ENCODE measurements around the gene SPATA31C2. TPM values are rescaled to one million over a fixed set of nuclear protein-coding genes. Genes with fewer than 3 reads are reported as not detected.

SPATA31C2 gene
- total and polyA plus RNA-seq, 2 donors (not counting 1 experiment from before 2014, with no cell fraction given): not detected

DNA sequence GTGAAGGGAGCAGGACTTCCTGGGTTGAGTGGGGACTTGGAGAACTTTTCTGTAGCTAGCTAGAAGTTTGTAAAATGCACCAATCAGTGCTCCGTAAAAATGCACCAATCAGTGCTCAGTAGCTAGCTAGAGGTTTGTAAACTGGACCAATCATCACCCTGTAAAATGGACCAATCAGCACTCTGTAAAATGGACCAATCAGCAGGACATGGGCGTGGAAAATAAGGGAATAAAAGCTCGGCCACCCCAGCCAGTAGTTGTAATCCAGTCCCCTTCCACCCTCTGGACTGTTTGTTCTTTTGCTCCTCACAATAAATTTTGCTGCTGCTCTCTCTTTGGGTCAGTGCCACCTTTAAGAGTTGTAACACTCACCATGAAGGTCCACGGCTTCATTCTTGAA lies 29.5 kb downstream of the SPATA31C2 start:
- no peak for TF ChIP-seq EZH2 (IDR thresholded peaks at IDR 0.05; ENCODE audit: low read length, missing control alignments)
- TF ChIP-seq, protein P1, sequence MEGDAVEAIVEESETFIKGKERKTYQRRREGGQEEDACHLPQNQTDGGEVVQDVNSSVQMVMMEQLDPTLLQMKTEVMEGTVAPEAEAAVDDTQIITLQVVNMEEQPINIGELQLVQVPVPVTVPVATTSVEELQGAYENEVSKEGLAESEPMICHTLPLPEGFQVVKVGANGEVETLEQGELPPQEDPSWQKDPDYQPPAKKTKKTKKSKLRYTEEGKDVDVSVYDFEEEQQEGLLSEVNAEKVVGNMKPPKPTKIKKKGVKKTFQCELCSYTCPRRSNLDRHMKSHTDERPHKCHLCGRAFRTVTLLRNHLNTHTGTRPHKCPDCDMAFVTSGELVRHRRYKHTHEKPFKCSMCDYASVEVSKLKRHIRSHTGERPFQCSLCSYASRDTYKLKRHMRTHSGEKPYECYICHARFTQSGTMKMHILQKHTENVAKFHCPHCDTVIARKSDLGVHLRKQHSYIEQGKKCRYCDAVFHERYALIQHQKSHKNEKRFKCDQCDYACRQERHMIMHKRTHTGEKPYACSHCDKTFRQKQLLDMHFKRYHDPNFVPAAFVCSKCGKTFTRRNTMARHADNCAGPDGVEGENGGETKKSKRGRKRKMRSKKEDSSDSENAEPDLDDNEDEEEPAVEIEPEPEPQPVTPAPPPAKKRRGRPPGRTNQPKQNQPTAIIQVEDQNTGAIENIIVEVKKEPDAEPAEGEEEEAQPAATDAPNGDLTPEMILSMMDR (conservative IDR thresholded peaks at IDR 0.05 in 1 of 2, IDR thresholded peaks at IDR 0.05 in 1 of 2; ENCODE audit: low read depth in 1 of 2, low read length in 2 of 2): no peak
- no peaks in the 10 kb centered on the region for H4K20me1 ChIP-seq (ENCODE audit: control insufficient read depth, extremely low read depth, insufficient read depth, low read length)
- H2AFZ ChIP-seq (ENCODE audit: low read length): no peak overlapping the region
- H3K4me3 ChIP-seq (replicated peaks in 1 of 4; ENCODE audit: control extremely low read depth in 1 of 4, insufficient read depth in 1 of 4, low read depth in 3 of 4, low read length in 4 of 4): no peak overlapping the region
- no peaks in the 10 kb centered on the region for H3K4me1 ChIP-seq (ENCODE audit: control insufficient read depth, extremely low read depth, insufficient read depth, low read length)
- no peak overlapping the region for H3K27ac ChIP-seq (ENCODE audit: insufficient read depth, low read length)
- no peak overlapping the region for H3K4me2 ChIP-seq (ENCODE audit: extremely low read depth, insufficient read depth, low read length)
- no peak overlapping the region for H3K9ac ChIP-seq (ENCODE audit: insufficient read depth, low read length)
- H3K36me3 ChIP-seq (ENCODE audit: control insufficient read depth, insufficient read depth, low read length): no peaks in the 10 kb centered on the region
- H3K79me2 ChIP-seq (ENCODE audit: control insufficient read depth, insufficient read depth, low read length): no peaks in the 10 kb centered on the region
- DNase-seq (ENCODE audit: low read depth in 2 of 2): no peak
- no peaks in the 10 kb centered on the region for H3K27me3 ChIP-seq (ENCODE audit: control insufficient read depth, insufficient read depth, low read length)
- H3K9me3 ChIP-seq (ENCODE audit: control insufficient read depth, insufficient read depth, low read depth, low read length): no peaks in the 10 kb centered on the region

DNA sequence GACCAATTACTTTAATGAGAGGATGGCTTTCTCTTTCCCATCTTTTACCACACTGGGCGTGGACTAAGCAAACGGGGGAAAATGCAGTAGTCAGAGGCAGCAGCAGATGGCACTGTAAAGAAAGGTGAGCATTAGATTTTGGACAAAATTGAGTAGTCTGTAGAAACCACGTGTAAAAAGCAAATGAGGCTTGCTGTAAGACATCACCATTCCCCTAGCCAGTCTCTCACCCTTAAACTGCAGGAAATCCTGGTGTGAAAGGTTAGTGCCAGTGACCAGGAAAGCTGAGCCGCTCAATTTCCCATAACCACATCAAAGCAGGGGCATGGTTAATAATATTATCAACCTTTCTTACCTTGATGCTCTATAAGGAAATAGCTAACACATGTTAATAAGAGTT lies 31.8 kb downstream of the SPATA31C2 start:
- TF ChIP-seq, protein P1 (conservative IDR thresholded peaks at IDR 0.05 in 1 of 2, IDR thresholded peaks at IDR 0.05 in 1 of 2; ENCODE audit: low read depth in 1 of 2, low read length in 2 of 2): peak; percentile 43 to 58
- TF ChIP-seq EZH2 (IDR thresholded peaks at IDR 0.05; ENCODE audit: low read length, missing control alignments): no peak
- H4K20me1 ChIP-seq (ENCODE audit: control insufficient read depth, extremely low read depth, insufficient read depth, low read length): no peaks in the 10 kb centered on the region
- peak; percentile 32 to 35 for DNase-seq (ENCODE audit: low read depth in 2 of 2)

DNA sequence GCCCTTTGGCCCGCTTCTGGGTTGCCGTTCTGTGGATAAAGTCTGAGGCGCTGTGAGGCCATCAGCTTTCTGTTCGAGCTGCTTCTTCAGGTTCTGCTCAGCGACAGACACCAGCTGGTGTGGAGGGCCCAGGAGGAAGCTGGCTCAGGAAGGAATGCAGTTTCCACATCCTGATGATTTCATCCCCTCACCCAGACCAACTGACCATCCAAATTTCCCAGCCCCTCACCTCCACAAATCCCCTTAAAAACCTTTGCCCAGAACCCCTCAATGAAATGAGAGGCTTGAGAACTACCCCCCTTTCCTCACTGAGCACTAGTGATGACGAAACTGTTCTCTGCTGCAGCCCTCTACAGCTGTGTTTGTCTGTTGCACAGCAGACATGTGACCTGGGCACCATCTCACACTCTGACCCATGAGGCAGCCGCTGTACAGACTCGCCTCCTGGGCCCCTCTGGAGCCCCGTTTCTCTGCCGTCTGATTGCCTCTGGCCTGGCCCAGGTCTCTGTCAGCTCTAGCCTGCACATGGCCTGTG lies 45.4 kb downstream of the SPATA31C2 start:
- Histone ChIP-seq H3K4me1 (ENCODE audit: control insufficient read depth, extremely low read depth, insufficient read depth, low read length) (no peaks in the 10 kb centered on the region), H3K4me2 (ENCODE audit: extremely low read depth, insufficient read depth, low read length) (peak overlapping the region; percentile 58), H3K79me2 (ENCODE audit: control insufficient read depth, insufficient read depth, low read length) (no peaks in the 10 kb centered on the region), H3K27me3 (ENCODE audit: control insufficient read depth, insufficient read depth, low read length) (no peaks in the 10 kb centered on the region), H3K36me3 (ENCODE audit: control insufficient read depth, insufficient read depth, low read length) (no peaks in the 10 kb centered on the region), H4K20me1 (ENCODE audit: control insufficient read depth, extremely low read depth, insufficient read depth, low read length) (no peaks in the 10 kb centered on the region), H3K9ac (ENCODE audit: insufficient read depth, low read length) (no peak overlapping the region), H3K4me3 (replicated peaks in 1 of 4; ENCODE audit: control extremely low read depth in 1 of 4, insufficient read depth in 1 of 4, low read depth in 3 of 4, low read length in 4 of 4) (peak overlapping the region in 2 of 4 experiments; percentile 22 to 31), H3K27ac (ENCODE audit: insufficient read depth, low read length) (no peak overlapping the region), H2AFZ (ENCODE audit: low read length) (peak overlapping the region; percentile 44), H3K9me3 (ENCODE audit: control insufficient read depth, insufficient read depth, low read depth, low read length) (no peaks in the 10 kb centered on the region)
- TF ChIP-seq, protein P1 (conservative IDR thresholded peaks at IDR 0.05 in 1 of 2, IDR thresholded peaks at IDR 0.05 in 1 of 2; ENCODE audit: low read depth in 1 of 2, low read length in 2 of 2): no peak
- TF ChIP-seq EZH2 (IDR thresholded peaks at IDR 0.05; ENCODE audit: low read length, missing control alignments): no peak
- peak; percentile 12 to 87 for DNase-seq (ENCODE audit: low read depth in 2 of 2)

More for the DNA sequence above, 31.8 kb downstream of the SPATA31C2 start:
- H3K27me3 ChIP-seq (ENCODE audit: control insufficient read depth, insufficient read depth, low read length): no peaks in the 10 kb centered on the region
- H2AFZ ChIP-seq (ENCODE audit: low read length): no peak overlapping the region
- no peak overlapping the region for H3K27ac ChIP-seq (ENCODE audit: insufficient read depth, low read length)
- no peaks in the 10 kb centered on the region for H3K79me2 ChIP-seq (ENCODE audit: control insufficient read depth, insufficient read depth, low read length)
- no peaks in the 10 kb centered on the region for H3K36me3 ChIP-seq (ENCODE audit: control insufficient read depth, insufficient read depth, low read length)
- H3K4me2 ChIP-seq (ENCODE audit: extremely low read depth, insufficient read depth, low read length): no peak overlapping the region
- no peak overlapping the region for H3K4me3 ChIP-seq (replicated peaks in 1 of 4; ENCODE audit: control extremely low read depth in 1 of 4, insufficient read depth in 1 of 4, low read depth in 3 of 4, low read length in 4 of 4)
- no peak overlapping the region for H3K9ac ChIP-seq (ENCODE audit: insufficient read depth, low read length)
- no peaks in the 10 kb centered on the region for H3K9me3 ChIP-seq (ENCODE audit: control insufficient read depth, insufficient read depth, low read depth, low read length)
- H3K4me1 ChIP-seq (ENCODE audit: control insufficient read depth, extremely low read depth, insufficient read depth, low read length): no peaks in the 10 kb centered on the region
